GM23248 (cell line): ENCODE measurements around the gene POU3F3.

Source experiments
- EZH2 ChIP-seq: fragments of 200-600 bp; sonication (generic); IDR thresholded peaks from 2 replicates; pipeline ENCODE4 v1.6.1; 2018; ENCODE audit warnings: antibody characterized with exemption, mild to moderate bottlenecking; ENCODE audit not compliant: insufficient read depth, poor library complexity, severe bottlenecking
- EZH2phosphoT487 ChIP-seq: fragments of 200-600 bp; sonication (generic); IDR thresholded peaks from 2 replicates; pipeline ENCODE4 v1.6.1; 2018; ENCODE audit warnings: antibody characterized with exemption, moderate library complexity, mild to moderate bottlenecking, low read depth; ENCODE audit not compliant: insufficient read depth

DNA sequence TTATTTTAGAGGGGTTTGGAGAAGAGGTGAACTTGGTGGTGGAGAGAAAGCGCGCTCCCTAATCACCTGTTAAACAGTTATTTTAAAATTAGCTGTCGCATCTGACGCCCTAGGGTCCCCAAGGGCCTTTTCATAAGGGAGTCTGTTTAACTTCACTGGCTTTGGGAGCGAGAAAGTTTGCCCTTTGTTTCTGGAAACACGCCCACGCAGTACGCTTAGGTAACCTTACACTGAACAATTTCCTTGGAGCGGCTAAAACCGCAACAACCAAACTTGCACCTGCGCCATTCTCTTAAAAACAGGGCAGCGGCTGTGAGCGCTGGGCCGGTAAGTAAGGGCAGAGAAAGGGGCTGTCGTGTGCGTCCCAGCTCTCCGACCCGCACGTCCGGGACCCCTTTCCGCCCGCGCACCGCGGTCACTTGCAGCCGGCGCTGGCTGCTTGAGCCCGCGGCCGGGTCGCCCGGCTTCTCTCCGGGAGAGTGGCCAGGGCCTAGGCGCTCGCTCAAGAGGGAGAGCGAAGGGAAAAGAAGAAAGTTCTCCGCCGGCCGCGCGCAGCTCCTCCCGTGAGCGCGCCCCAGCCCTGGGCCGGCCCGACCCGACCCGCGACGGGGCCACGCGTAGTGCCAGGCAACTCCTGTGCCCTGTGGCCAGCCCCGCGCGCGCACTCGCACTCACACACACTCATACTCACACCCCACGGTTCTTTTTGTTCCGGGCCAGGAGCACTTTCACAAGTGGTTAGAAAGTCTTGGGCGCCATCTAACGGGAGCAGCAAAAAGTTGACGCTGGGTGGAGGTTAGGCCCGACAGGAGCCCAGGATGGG lies 19.2 kb downstream of the POU3F3 start:
- TF ChIP-seq EZH2: no peak
- TF ChIP-seq EZH2phosphoT487: 0 out of 2 replicates have a peak, but pooled peaks have one; percentile 21
